HepG2 (cell line): Measurements from ENCODE around the gene ANKZF1. TPM values are rescaled to one million over a fixed set of nuclear protein-coding genes. Genes with fewer than 3 reads are reported as not detected.

Experiments
- ARID2 ChIP-seq: sonication (generic); formaldehyde crosslinking; IDR thresholded peaks from 2 replicates; pipeline ENCODE4 v1.8.1; 2022; ENCODE audit warnings: mild to moderate bottlenecking, missing genetic modification reagents, borderline replicate concordance
- GABPB1 ChIP-seq: IDR thresholded peaks from 2 replicates; pipeline ENCODE4 v1.6.1; 2016; ENCODE audit warnings: mild to moderate bottlenecking, missing genetic modification reagents, moderate library complexity, missing compliant biosample characterization
- NFE2L1 ChIP-seq: sonication (generic); formaldehyde crosslinking; IDR thresholded peaks from 2 replicates; pipeline ENCODE4 v1.4.0; 2020; ENCODE audit warnings: missing genetic modification reagents, mild to moderate bottlenecking, borderline replicate concordance
- SCMH1 ChIP-seq: sonication (generic); formaldehyde crosslinking; IDR thresholded peaks from 2 replicates; pipeline ENCODE4 v1.9.0; 2021; ENCODE audit warnings: missing genetic modification reagents, mild to moderate bottlenecking, borderline replicate concordance
- STAT6 ChIP-seq: sonication (generic); formaldehyde crosslinking; IDR thresholded peaks from 2 replicates; pipeline ENCODE4 v1.4.0; 2020; ENCODE audit warnings: missing genetic modification reagents, mild to moderate bottlenecking, borderline replicate concordance
- ZBTB42 ChIP-seq: sonication (generic); formaldehyde crosslinking; IDR thresholded peaks from 2 replicates; pipeline ENCODE4 v1.5.0; 2020; ENCODE audit warnings: mild to moderate bottlenecking, missing genetic modification reagents
- polyA plus RNA-seq, 8 experiments: library from polyadenylated mRNA; depleted of rRNA in 3 of 8; stranded (reverse) in 7 of 8; unstranded in 1 of 8; fragments of >200 nt; fragmentation: Illumina TruSeq in 4 of 8; extraction: Trizol in 4 of 8; gene quantifications; 2 replicates each; pipeline versions ENCODE4 v1.2.1 to v1.2.3, GENCODE V29; 2011 to 2016; ENCODE audit warnings: low read depth in 4 of 8, missing spikeins in 1 of 8, mixed read lengths in 1 of 8; ENCODE audit not compliant: insufficient read depth in 1 of 8
- total RNA-seq, 5 experiments: library from RNA; depleted of rRNA; stranded (reverse); fragments of >200 nt; fragmentation: Illumina TruSeq; extraction: Trizol; gene quantifications; 2 replicates each; pipeline ENCODE4 v1.2.3, GENCODE V29; 2016; ENCODE audit warnings: low read depth in 1 of 5
- TF ChIP-seq, protein P1 (sequence below): sonication (generic); formaldehyde crosslinking; IDR thresholded peaks from 2 replicates; pipeline ENCODE4 v1.9.0; 2021; ENCODE audit warnings: mild to moderate bottlenecking, missing genetic modification reagents
- TF ChIP-seq, protein P2 (sequence below): sonication (generic); formaldehyde crosslinking; IDR thresholded peaks from 2 replicates; pipeline ENCODE4 v1.5.0; 2020; ENCODE audit warnings: mild to moderate bottlenecking, missing genetic modification reagents, borderline replicate concordance
- TF ChIP-seq, protein P3 (sequence below): IDR thresholded peaks from 2 replicates; pipeline ENCODE4 v1.6.1; 2018; ENCODE audit warnings: missing genetic modification reagents, mild to moderate bottlenecking, missing compliant biosample characterization

Gene ANKZF1
- total and polyA plus RNA-seq, 2 of the 13 experiments (the other 11 are each of a cell fraction or from before 2014, with no cell fraction given), result 25.3 to 128 TPM

DNA sequence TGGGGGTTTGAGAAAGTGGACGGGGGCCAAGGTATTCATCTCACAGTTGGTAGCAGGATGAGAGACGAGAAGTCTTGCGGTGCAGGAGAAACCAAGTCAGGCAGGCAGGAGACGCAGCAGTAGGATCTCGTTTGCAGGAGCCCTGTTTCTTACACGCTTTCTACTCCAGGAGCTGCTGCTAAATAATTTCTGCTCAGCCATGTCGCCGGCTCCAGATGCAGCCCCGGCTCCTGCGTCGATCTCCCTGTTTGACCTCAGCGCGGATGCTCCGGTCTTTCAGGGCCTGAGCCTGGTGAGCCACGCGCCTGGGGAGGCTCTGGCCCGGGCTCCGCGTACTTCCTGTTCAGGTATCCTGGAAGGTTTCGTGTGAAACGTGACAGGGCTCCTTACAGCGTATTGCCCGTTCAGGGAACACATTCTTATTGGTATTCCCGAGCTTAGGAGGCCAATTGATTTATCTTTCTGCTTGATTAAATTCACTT is 494 bp downstream of the ANKZF1 start (continued):
- 0 out of 2 replicates have a peak, but pooled peaks have one; percentile 11 for TF ChIP-seq ZBTB42
- 0 out of 2 replicates have a peak, but pooled peaks have one; percentile 50 for TF ChIP-seq NFE2L1 (CRISPR knock-in tag)
- no peak for TF ChIP-seq SCMH1 (CRISPR knock-in tag)
- TF ChIP-seq GABPB1 (CRISPR knock-in tag), result peak; percentile 66
- TF ChIP-seq, protein P1, sequence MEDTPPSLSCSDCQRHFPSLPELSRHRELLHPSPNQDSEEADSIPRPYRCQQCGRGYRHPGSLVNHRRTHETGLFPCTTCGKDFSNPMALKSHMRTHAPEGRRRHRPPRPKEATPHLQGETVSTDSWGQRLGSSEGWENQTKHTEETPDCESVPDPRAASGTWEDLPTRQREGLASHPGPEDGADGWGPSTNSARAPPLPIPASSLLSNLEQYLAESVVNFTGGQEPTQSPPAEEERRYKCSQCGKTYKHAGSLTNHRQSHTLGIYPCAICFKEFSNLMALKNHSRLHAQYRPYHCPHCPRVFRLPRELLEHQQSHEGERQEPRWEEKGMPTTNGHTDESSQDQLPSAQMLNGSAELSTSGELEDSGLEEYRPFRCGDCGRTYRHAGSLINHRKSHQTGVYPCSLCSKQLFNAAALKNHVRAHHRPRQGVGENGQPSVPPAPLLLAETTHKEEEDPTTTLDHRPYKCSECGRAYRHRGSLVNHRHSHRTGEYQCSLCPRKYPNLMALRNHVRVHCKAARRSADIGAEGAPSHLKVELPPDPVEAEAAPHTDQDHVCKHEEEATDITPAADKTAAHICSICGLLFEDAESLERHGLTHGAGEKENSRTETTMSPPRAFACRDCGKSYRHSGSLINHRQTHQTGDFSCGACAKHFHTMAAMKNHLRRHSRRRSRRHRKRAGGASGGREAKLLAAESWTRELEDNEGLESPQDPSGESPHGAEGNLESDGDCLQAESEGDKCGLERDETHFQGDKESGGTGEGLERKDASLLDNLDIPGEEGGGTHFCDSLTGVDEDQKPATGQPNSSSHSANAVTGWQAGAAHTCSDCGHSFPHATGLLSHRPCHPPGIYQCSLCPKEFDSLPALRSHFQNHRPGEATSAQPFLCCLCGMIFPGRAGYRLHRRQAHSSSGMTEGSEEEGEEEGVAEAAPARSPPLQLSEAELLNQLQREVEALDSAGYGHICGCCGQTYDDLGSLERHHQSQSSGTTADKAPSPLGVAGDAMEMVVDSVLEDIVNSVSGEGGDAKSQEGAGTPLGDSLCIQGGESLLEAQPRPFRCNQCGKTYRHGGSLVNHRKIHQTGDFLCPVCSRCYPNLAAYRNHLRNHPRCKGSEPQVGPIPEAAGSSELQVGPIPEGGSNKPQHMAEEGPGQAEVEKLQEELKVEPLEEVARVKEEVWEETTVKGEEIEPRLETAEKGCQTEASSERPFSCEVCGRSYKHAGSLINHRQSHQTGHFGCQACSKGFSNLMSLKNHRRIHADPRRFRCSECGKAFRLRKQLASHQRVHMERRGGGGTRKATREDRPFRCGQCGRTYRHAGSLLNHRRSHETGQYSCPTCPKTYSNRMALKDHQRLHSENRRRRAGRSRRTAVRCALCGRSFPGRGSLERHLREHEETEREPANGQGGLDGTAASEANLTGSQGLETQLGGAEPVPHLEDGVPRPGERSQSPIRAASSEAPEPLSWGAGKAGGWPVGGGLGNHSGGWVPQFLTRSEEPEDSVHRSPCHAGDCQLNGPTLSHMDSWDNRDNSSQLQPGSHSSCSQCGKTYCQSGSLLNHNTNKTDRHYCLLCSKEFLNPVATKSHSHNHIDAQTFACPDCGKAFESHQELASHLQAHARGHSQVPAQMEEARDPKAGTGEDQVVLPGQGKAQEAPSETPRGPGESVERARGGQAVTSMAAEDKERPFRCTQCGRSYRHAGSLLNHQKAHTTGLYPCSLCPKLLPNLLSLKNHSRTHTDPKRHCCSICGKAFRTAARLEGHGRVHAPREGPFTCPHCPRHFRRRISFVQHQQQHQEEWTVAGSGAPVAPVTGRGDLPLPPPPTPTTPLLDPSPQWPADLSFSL, result no peak
- peak; percentile 78 for TF ChIP-seq STAT6 (CRISPR knock-in tag)
- TF ChIP-seq, protein P2, sequence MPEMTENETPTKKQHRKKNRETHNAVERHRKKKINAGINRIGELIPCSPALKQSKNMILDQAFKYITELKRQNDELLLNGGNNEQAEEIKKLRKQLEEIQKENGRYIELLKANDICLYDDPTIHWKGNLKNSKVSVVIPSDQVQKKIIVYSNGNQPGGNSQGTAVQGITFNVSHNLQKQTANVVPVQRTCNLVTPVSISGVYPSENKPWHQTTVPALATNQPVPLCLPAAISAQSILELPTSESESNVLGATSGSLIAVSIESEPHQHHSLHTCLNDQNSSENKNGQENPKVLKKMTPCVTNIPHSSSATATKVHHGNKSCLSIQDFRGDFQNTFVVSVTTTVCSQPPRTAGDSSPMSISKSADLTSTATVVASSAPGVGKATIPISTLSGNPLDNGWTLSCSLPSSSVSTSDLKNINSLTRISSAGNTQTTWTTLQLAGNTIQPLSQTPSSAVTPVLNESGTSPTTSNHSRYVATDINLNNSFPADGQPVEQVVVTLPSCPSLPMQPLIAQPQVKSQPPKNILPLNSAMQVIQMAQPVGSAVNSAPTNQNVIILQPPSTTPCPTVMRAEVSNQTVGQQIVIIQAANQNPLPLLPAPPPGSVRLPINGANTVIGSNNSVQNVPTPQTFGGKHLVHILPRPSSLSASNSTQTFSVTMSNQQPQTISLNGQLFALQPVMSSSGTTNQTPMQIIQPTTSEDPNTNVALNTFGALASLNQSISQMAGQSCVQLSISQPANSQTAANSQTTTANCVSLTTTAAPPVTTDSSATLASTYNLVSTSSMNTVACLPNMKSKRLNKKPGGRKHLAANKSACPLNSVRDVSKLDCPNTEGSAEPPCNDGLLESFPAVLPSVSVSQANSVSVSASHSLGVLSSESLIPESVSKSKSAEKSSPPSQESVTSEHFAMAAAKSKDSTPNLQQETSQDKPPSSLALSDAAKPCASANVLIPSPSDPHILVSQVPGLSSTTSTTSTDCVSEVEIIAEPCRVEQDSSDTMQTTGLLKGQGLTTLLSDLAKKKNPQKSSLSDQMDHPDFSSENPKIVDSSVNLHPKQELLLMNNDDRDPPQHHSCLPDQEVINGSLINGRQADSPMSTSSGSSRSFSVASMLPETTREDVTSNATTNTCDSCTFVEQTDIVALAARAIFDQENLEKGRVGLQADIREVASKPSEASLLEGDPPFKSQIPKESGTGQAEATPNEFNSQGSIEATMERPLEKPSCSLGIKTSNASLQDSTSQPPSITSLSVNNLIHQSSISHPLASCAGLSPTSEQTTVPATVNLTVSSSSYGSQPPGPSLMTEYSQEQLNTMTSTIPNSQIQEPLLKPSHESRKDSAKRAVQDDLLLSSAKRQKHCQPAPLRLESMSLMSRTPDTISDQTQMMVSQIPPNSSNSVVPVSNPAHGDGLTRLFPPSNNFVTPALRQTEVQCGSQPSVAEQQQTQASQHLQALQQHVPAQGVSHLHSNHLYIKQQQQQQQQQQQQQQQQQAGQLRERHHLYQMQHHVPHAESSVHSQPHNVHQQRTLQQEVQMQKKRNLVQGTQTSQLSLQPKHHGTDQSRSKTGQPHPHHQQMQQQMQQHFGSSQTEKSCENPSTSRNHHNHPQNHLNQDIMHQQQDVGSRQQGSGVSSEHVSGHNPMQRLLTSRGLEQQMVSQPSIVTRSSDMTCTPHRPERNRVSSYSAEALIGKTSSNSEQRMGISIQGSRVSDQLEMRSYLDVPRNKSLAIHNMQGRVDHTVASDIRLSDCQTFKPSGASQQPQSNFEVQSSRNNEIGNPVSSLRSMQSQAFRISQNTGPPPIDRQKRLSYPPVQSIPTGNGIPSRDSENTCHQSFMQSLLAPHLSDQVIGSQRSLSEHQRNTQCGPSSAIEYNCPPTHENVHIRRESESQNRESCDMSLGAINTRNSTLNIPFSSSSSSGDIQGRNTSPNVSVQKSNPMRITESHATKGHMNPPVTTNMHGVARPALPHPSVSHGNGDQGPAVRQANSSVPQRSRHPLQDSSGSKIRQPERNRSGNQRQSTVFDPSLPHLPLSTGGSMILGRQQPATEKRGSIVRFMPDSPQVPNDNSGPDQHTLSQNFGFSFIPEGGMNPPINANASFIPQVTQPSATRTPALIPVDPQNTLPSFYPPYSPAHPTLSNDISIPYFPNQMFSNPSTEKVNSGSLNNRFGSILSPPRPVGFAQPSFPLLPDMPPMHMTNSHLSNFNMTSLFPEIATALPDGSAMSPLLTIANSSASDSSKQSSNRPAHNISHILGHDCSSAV, result 0 out of 2 replicates have a peak, but pooled peaks have one; percentile 17
- no peak; the same call in 1 of the 2 replicates for TF ChIP-seq ARID2 (CRISPR knock-in tag)
- TF ChIP-seq, protein P3, sequence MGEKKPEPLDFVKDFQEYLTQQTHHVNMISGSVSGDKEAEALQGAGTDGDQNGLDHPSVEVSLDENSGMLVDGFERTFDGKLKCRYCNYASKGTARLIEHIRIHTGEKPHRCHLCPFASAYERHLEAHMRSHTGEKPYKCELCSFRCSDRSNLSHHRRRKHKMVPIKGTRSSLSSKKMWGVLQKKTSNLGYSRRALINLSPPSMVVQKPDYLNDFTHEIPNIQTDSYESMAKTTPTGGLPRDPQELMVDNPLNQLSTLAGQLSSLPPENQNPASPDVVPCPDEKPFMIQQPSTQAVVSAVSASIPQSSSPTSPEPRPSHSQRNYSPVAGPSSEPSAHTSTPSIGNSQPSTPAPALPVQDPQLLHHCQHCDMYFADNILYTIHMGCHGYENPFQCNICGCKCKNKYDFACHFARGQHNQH (CRISPR knock-in tag), result 0 out of 2 replicates have a peak, but pooled peaks have one; percentile 10
